ENCODE data around the gene TWF1. TPM values are rescaled to one million over a fixed set of nuclear protein-coding genes. Genes with fewer than 3 reads are reported as not detected.

Gene TWF1
- total RNA-seq, 1 experiment from 2014 or later, result 28.4 TPM

GRCh38 chr12:43835656-43836474, 29.7 kb upstream of the TWF1 start, which contains the start of gene TMEM117 (continued):
- TF ChIP-seq KAT7 (CRISPR knock-in tag; IDR thresholded peaks at IDR 0.05; ENCODE audit: borderline replicate concordance) (peak; percentile 85; the same call in 1 of the 2 replicates), NR2C2 (CRISPR knock-in tag; IDR thresholded peaks at IDR 0.05) (0 out of 2 replicates have a peak, but pooled peaks have one; percentile 14), CREM (CRISPR knock-in tag; IDR thresholded peaks at IDR 0.05) (no peak)

- no peaks in the 10 kb centered on the region for H3K36me3 Mint-ChIP-seq
- H3K9me3 Mint-ChIP-seq, result no peaks in the 10 kb centered on the region
- ATAC-seq (no peak; the same call in 1 of the 2 replicates), DNase-seq (ENCODE audit: low spot score) (no peak)
- H3K4me1 Mint-ChIP-seq, result peaks cover 7% of the 10 kb centered on the region
- ChIA-PET POLR2A (no interaction called here), CTCF (no interaction called here)
- peak overlapping the region; percentile 64 for H3K4me3 Mint-ChIP-seq
- no peak overlapping the region for H3K27ac Mint-ChIP-seq
- peaks cover 42% of the 10 kb centered on the region for H3K27me3 Mint-ChIP-seq (ENCODE audit: low read depth)
- TF ChIP-seq MYBL2 (CRISPR knock-in tag; IDR thresholded peaks at IDR 0.05) (no peak), CREM (CRISPR knock-in tag; IDR thresholded peaks at IDR 0.05) (no peak), NR3C1 (CRISPR knock-in tag; conservative IDR thresholded peaks at IDR 0.05; ENCODE audit: low read depth) (no peak), HMGA2 (CRISPR knock-in tag; IDR thresholded peaks at IDR 0.05) (no peak), ATF6 (CRISPR knock-in tag; IDR thresholded peaks at IDR 0.05) (no peak), IRF1 (CRISPR knock-in tag; IDR thresholded peaks at IDR 0.05) (no peak), GRHL2 (CRISPR knock-in tag; IDR thresholded peaks at IDR 0.05; ENCODE audit: insufficient replicate concordance, severe bottlenecking) (no peak), ELF4 (CRISPR knock-in tag; IDR thresholded peaks at IDR 0.05; ENCODE audit: low read depth) (no peak), ATF2 (CRISPR knock-in tag; IDR thresholded peaks at IDR 0.05; ENCODE audit: borderline replicate concordance, low read depth) (no peak), STAT6 (CRISPR knock-in tag; conservative IDR thresholded peaks at IDR 0.05; ENCODE audit: low read depth) (no peak), AFF4 (CRISPR knock-in tag; IDR thresholded peaks at IDR 0.05; ENCODE audit: borderline replicate concordance) (no peak), SMAD4 (CRISPR knock-in tag; IDR thresholded peaks at IDR 0.05) (no peak), ATF3 (CRISPR knock-in tag; conservative IDR thresholded peaks at IDR 0.05) (no peak), SOX15 (CRISPR knock-in tag; IDR thresholded peaks at IDR 0.05) (no peak), PREB (CRISPR knock-in tag; IDR thresholded peaks at IDR 0.05; ENCODE audit: borderline replicate concordance) (no peak), ESRRA (CRISPR knock-in tag; IDR thresholded peaks at IDR 0.05; ENCODE audit: borderline replicate concordance) (no peak), GTF2I (CRISPR knock-in tag; conservative IDR thresholded peaks at IDR 0.05) (no peak), JAZF1 (CRISPR knock-in tag; IDR thresholded peaks at IDR 0.05) (no peak), ZNF232 (CRISPR knock-in tag; IDR thresholded peaks at IDR 0.05) (no peak)
Observed at GRCh38 chr12:43835264-43835655, 29.1 kb upstream of the TWF1 start.

Data from WTC11 (cell line).